Measurements from ENCODE around the gene NIPA2.

GRCh38 chr15:22891426-22892210 is 53.2 kb downstream of the NIPA2 start:
- TF ChIP-seq POLR2A (IDR thresholded peaks at IDR 0.05) (no peak), CTCF (IDR thresholded peaks at IDR 0.05) (no peak), POLR2AphosphoS5 (IDR thresholded peaks at IDR 0.05) (no peak)
